ENCODE results near the gene CDH9.

DNA sequence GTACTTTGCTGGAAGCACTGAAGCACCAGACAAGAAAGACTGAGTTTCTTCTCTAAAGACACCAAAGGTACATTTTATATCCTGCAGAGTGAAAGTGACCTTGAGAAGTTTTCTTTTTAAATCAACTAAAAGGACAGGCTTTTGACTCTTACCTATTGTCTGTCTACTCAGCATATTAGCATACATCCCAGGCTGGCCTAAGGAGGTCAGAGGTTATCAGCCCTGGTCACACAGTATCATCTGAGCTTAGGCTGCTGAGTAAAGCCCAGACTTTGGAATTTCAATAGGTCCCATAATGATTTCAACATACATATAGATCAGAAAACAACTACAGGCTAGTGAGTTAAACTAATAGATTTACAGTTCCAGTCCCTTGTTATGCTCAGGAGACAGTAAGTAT is 10.1 kb upstream of the CDH9 start:
- TF ChIP-seq, protein P1, sequence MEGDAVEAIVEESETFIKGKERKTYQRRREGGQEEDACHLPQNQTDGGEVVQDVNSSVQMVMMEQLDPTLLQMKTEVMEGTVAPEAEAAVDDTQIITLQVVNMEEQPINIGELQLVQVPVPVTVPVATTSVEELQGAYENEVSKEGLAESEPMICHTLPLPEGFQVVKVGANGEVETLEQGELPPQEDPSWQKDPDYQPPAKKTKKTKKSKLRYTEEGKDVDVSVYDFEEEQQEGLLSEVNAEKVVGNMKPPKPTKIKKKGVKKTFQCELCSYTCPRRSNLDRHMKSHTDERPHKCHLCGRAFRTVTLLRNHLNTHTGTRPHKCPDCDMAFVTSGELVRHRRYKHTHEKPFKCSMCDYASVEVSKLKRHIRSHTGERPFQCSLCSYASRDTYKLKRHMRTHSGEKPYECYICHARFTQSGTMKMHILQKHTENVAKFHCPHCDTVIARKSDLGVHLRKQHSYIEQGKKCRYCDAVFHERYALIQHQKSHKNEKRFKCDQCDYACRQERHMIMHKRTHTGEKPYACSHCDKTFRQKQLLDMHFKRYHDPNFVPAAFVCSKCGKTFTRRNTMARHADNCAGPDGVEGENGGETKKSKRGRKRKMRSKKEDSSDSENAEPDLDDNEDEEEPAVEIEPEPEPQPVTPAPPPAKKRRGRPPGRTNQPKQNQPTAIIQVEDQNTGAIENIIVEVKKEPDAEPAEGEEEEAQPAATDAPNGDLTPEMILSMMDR (IDR thresholded peaks at IDR 0.05) = no peak
- TF ChIP-seq MAFK (IDR thresholded peaks at IDR 0.05; ENCODE audit: partially characterized antibody) (peak; percentile 42), POLR2A (IDR thresholded peaks at IDR 0.05; ENCODE audit: low read length) (no peak), SMC3 (IDR thresholded peaks at IDR 0.05) (no peak), CBX8 (IDR thresholded peaks at IDR 0.05) (no peak), MYC (IDR thresholded peaks at IDR 0.05; ENCODE audit: borderline replicate concordance, low read length) (no peak), RAD21 (conservative IDR thresholded peaks at IDR 0.05 in 1 of 2, IDR thresholded peaks at IDR 0.05 in 1 of 2) (no peak), EP300 (IDR thresholded peaks at IDR 0.05) (no peak), JUN (IDR thresholded peaks at IDR 0.05) (no peak)
- TF ChIP-seq, protein P2, sequence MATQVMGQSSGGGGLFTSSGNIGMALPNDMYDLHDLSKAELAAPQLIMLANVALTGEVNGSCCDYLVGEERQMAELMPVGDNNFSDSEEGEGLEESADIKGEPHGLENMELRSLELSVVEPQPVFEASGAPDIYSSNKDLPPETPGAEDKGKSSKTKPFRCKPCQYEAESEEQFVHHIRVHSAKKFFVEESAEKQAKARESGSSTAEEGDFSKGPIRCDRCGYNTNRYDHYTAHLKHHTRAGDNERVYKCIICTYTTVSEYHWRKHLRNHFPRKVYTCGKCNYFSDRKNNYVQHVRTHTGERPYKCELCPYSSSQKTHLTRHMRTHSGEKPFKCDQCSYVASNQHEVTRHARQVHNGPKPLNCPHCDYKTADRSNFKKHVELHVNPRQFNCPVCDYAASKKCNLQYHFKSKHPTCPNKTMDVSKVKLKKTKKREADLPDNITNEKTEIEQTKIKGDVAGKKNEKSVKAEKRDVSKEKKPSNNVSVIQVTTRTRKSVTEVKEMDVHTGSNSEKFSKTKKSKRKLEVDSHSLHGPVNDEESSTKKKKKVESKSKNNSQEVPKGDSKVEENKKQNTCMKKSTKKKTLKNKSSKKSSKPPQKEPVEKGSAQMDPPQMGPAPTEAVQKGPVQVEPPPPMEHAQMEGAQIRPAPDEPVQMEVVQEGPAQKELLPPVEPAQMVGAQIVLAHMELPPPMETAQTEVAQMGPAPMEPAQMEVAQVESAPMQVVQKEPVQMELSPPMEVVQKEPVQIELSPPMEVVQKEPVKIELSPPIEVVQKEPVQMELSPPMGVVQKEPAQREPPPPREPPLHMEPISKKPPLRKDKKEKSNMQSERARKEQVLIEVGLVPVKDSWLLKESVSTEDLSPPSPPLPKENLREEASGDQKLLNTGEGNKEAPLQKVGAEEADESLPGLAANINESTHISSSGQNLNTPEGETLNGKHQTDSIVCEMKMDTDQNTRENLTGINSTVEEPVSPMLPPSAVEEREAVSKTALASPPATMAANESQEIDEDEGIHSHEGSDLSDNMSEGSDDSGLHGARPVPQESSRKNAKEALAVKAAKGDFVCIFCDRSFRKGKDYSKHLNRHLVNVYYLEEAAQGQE (IDR thresholded peaks at IDR 0.05) = no peak
